Mucosa of stomach (tissue), 1 donor: Measurements from ENCODE around the gene SNAPIN.

ENCODE experiments used
- H3K27me3 ChIP-seq: one replicate; pipeline ENCODE4 v1.7.0; 2013; ENCODE audit warnings: mild to moderate bottlenecking, low read length; ENCODE audit not compliant: control insufficient read depth, insufficient read depth
- H3K36me3 ChIP-seq: one replicate; pipeline ENCODE4 v1.7.0; 2013; ENCODE audit warnings: low read length; ENCODE audit not compliant: control insufficient read depth, insufficient read depth
- H3K4me1 ChIP-seq: one replicate; pipeline ENCODE4 v1.7.0; 2013; ENCODE audit warnings: mild to moderate bottlenecking, low read length; ENCODE audit not compliant: control insufficient read depth, insufficient read depth
- H3K4me3 ChIP-seq: one replicate; pipeline ENCODE4 v1.7.0; 2013; ENCODE audit warnings: low read length
- H3K9ac ChIP-seq: one replicate; pipeline ENCODE4 v1.7.0; 2013; ENCODE audit warnings: mild to moderate bottlenecking, low read length, moderate library complexity
- H3K9me3 ChIP-seq: one replicate; pipeline ENCODE4 v1.7.0; 2013; ENCODE audit warnings: mild to moderate bottlenecking, low read length, moderate library complexity; ENCODE audit not compliant: control insufficient read depth
- donor health status: Pancreatic carcinoma.

The SNAPIN gene

GRCh38 chr1:153688736-153689328 lies 30.3 kb downstream of the SNAPIN start:
- Histone ChIP-seq H3K36me3 (no peaks in the 10 kb centered on the region), H3K9me3 (no peaks in the 10 kb centered on the region), H3K27me3 (no peaks in the 10 kb centered on the region), H3K4me3 (no peak overlapping the region), H3K4me1 (peaks cover 4% of the 10 kb centered on the region), H3K9ac (no peak overlapping the region)

DNA sequence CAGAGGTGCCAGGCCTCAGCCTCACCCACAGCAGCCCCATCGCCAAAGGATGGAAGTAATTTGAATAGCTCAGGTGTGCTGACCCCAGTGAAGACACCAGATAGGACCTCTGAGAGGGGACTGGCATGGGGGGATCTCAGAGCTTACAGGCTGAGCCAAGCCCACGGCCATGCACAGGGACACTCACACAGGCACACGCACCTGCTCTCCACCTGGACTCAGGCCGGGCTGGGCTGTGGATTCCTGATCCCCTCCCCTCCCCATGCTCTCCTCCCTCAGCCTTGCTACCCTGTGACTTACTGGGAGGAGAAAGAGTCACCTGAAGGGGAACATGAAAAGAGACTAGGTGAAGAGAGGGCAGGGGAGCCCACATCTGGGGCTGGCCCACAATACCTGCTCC lies 35.0 kb downstream of the SNAPIN start:
- H3K9me3 ChIP-seq: no peaks in the 10 kb centered on the region
- H3K36me3 ChIP-seq: no peaks in the 10 kb centered on the region
- no peak overlapping the region for H3K4me3 ChIP-seq
- H3K9ac ChIP-seq: no peak overlapping the region
- H3K27me3 ChIP-seq: no peaks in the 10 kb centered on the region
- H3K4me1 ChIP-seq: peaks cover 17% of the 10 kb centered on the region

DNA sequence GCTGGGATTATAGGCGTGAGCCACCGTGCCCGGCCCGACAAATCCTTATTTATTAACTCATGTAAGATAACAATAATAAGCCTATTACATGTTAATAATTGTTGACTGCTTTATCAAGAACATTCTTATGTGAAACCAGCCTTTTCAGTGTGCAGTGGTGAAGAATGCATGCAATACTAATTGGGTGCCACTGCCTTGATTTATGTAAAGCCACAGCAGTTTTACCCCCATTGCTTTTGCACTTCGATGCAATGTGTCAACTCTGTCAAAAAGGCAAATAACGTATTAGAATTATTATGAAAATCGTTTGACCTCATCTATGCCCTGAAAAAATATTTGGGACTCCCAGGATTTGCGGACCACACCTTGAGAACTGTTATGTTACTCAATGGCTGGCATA lies 38.2 kb downstream of the SNAPIN start:
- no peak overlapping the region for H3K9ac ChIP-seq
- peaks cover 22% of the 10 kb centered on the region for H3K4me1 ChIP-seq
- no peak overlapping the region for H3K4me3 ChIP-seq
- no peaks in the 10 kb centered on the region for H3K27me3 ChIP-seq
- H3K9me3 ChIP-seq: no peaks in the 10 kb centered on the region
- H3K36me3 ChIP-seq: no peaks in the 10 kb centered on the region

DNA sequence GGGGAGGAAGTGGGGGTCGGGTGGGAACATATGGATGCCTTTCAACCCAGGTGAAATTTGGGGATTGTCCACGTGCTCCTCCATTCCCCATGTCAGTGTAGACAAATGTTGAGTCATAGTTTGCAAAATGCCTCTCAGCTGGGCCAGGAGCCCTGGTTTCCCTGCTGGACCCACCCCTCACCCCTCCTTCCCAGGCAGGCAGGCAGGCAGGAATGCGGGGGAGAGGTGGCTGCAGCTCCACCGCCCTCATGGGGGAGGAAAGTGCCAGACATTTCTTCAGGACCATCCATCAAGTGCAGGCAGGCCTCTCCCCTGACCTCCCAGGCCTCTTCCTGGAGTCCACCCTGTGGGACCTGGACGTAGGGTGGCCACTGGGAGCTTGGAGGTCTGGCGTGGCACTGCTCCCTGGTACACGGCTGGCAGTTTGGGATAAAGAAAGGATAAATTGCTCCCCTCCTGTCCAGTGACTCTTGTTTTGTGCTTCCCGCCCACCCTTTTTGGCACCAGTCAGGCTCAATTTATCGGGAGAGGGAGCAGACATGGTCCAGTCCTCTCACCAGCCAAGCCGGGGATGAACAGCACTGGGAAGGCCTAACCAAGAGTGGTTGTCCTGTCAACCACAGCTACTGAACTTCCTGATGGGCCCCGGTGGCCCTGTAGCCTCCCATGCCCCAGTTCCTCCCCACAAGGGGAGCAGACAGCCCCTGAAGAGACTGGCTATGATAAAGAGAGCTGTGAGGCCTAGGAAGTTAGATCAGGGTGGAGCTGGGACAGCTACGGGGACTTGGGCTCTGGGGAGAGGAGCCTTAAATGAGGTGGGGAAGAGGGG lies 38.9 kb downstream of the SNAPIN start:
- peaks cover 22% of the 10 kb centered on the region for H3K4me1 ChIP-seq
- H3K4me3 ChIP-seq: no peak overlapping the region
- peak overlapping the region; percentile 27 for H3K9ac ChIP-seq
- no peaks in the 10 kb centered on the region for H3K27me3 ChIP-seq
- no peaks in the 10 kb centered on the region for H3K36me3 ChIP-seq
- H3K9me3 ChIP-seq: no peaks in the 10 kb centered on the region

GRCh38 chr1:153698020-153698922 lies 39.8 kb downstream of the SNAPIN start:
- Histone ChIP-seq H3K4me1 (peaks cover 22% of the 10 kb centered on the region), H3K27me3 (no peaks in the 10 kb centered on the region), H3K9me3 (no peaks in the 10 kb centered on the region), H3K36me3 (no peaks in the 10 kb centered on the region), H3K4me3 (no peak overlapping the region), H3K9ac (peak overlapping the region; percentile 27)

- no peak overlapping the region for H3K9ac ChIP-seq
- no peak overlapping the region for H3K4me3 ChIP-seq
- H3K36me3 ChIP-seq: no peaks in the 10 kb centered on the region
- H3K4me1 ChIP-seq: peaks cover 22% of the 10 kb centered on the region
- no peaks in the 10 kb centered on the region for H3K27me3 ChIP-seq
- no peaks in the 10 kb centered on the region for H3K9me3 ChIP-seq
Observed at GRCh38 chr1:153698923-153699714, 40.6 kb downstream of the SNAPIN start.

DNA sequence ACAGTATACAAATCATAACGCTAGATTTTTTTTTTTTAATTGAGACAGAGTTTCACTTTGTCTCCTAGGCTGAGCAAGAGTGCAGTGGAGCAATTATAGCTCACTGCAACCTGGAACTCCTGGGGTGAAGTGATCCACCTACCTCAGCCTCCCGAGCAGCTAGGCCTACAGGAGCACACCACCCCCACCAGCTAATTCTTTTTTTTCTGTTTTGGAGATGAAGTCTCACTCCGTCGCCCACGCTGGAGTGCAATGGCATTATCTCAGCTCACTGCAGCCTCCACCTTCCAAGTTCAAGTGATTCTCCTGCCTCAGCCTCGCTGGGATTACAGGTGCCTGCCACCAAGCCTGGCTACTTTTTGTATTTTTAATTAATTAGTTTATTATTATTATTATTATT lies 41.3 kb downstream of the SNAPIN start:
- Histone ChIP-seq H3K4me3 (no peak overlapping the region), H3K4me1 (peaks cover 22% of the 10 kb centered on the region), H3K9me3 (no peaks in the 10 kb centered on the region), H3K27me3 (no peaks in the 10 kb centered on the region), H3K9ac (no peak overlapping the region), H3K36me3 (no peaks in the 10 kb centered on the region)

- H3K9me3 ChIP-seq: no peaks in the 10 kb centered on the region
- H3K4me3 ChIP-seq: no peak overlapping the region
- H3K36me3 ChIP-seq: no peaks in the 10 kb centered on the region
- H3K9ac ChIP-seq: no peak overlapping the region
- no peaks in the 10 kb centered on the region for H3K27me3 ChIP-seq
- H3K4me1 ChIP-seq: no peaks in the 10 kb centered on the region
Observed at GRCh38 chr1:153705484-153705883, 47.0 kb downstream of the SNAPIN start.

DNA sequence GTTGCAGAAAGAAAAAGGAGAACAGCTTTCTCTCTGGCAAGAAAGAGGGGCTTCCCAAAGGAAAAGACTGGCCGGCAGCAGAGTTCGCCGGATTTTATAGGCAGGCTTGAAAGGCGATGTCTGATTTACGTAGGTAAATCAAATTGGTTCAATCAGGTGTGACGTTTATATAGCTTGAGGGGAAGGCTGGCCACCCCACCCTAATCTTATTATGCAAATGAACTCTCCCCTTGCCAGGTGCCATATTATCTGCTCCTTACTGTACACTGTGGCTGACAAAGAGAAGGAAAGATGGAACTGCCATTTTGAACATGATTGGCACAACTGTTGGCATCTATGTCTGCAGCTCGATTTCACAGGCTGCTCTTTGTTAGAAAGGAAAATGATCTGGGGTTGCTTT lies 52.5 kb downstream of the SNAPIN start:
- no peaks in the 10 kb centered on the region for H3K36me3 ChIP-seq
- H3K27me3 ChIP-seq: no peaks in the 10 kb centered on the region

More for the DNA sequence above, 52.5 kb downstream of the SNAPIN start:
- H3K9ac ChIP-seq: no peak overlapping the region
- H3K4me1 ChIP-seq: no peaks in the 10 kb centered on the region
- no peak overlapping the region for H3K4me3 ChIP-seq
- H3K9me3 ChIP-seq: no peaks in the 10 kb centered on the region
